Parathyroid adenoma (tissue), 2 donors: Measurements from ENCODE around the gene LSM10.

Experiments used
- H2AFZ ChIP-seq: fragments of 300-600 bp; sonication (generic); one replicate; pipeline ENCODE4 v1.7.0; 2017; ENCODE audit warnings: antibody characterized with exemption, mild to moderate bottlenecking
- H3K27ac ChIP-seq: fragments of 300-600 bp; sonication (generic); one replicate; pipeline ENCODE4 v1.7.0; 2017
- H3K27me3 ChIP-seq: fragments of 300-600 bp; sonication (generic); one replicate; pipeline ENCODE4 v1.7.0; 2017; ENCODE audit warnings: low read length; ENCODE audit not compliant: control insufficient read depth, insufficient read depth
- H3K36me3 ChIP-seq: fragments of 300-600 bp; sonication (generic); one replicate; pipeline ENCODE4 v1.7.0; 2017; ENCODE audit warnings: low read length; ENCODE audit not compliant: control insufficient read depth, insufficient read depth
- H3K4me1 ChIP-seq: fragments of 300-600 bp; sonication (generic); one replicate; pipeline ENCODE4 v1.7.0; 2017; ENCODE audit warnings: control low read depth
- H3K4me2 ChIP-seq: fragments of 300-600 bp; sonication (generic); one replicate; pipeline ENCODE4 v1.7.0; 2017; ENCODE audit warnings: low read length
- H3K4me3 ChIP-seq: fragments of 300-600 bp; sonication (generic); one replicate; pipeline ENCODE4 v1.7.0; 2017; ENCODE audit warnings: low read depth, low read length
- H3K79me2 ChIP-seq: fragments of 300-600 bp; sonication (generic); one replicate; pipeline ENCODE4 v1.7.0; 2017; ENCODE audit warnings: control low read depth
- H3K9ac ChIP-seq: fragments of 300-600 bp; sonication (generic); one replicate; pipeline ENCODE4 v1.7.0; 2017; ENCODE audit warnings: mild to moderate bottlenecking
- H3K9me3 ChIP-seq: fragments of 300-600 bp; sonication (generic); one replicate; pipeline ENCODE4 v1.7.0; 2017; ENCODE audit warnings: low read length; ENCODE audit not compliant: control insufficient read depth
- CTCF ChIP-seq: fragments of 300-600 bp; sonication (generic); IDR thresholded peaks from one replicate; pipeline ENCODE4 v1.7.0; 2017; ENCODE audit warnings: antibody characterized with exemption, mild to moderate bottlenecking
- donor health status: primary hyperparathyroidism.

LSM10 gene

DNA sequence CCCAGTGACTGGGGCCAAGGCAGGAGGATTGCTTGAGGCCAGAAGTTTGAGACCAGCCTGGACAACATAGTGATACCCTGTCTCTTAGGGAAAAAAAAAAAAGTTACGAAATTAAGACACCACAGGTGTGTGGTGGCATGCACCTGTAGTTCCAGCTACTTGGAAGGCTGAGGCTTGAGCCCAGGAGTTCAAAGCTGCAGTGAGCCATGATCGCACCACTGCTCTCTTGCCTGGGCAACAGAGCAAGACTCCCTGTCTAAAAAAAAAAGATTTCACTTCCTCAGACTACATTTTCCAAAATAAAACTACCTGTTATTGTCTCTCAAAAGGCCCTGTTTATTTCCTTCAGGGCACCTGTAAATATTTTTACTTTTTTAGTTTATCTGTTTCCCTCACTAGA lies 7.3 kb downstream of the LSM10 start:
- H3K4me3 ChIP-seq: no peak overlapping the region

GRCh38 chr1:36389999-36390398 lies 7.7 kb downstream of the LSM10 start:
- TF ChIP-seq CTCF: no peak
- no peak overlapping the region for H3K27ac ChIP-seq
- peaks cover 14% of the 10 kb centered on the region for H3K4me1 ChIP-seq
- H2AFZ ChIP-seq: no peak overlapping the region
- no peaks in the 10 kb centered on the region for H3K36me3 ChIP-seq
- no peaks in the 10 kb centered on the region for H3K27me3 ChIP-seq
- H3K9ac ChIP-seq: no peak overlapping the region
- no peaks in the 10 kb centered on the region for H3K9me3 ChIP-seq
- H3K4me3 ChIP-seq: no peak overlapping the region
- H3K79me2 ChIP-seq: no peaks in the 10 kb centered on the region
- H3K4me2 ChIP-seq: no peak overlapping the region

More for the DNA sequence above, 7.3 kb downstream of the LSM10 start:
- H3K27ac ChIP-seq: no peak overlapping the region
- no peaks in the 10 kb centered on the region for H3K79me2 ChIP-seq
- no peak overlapping the region for H3K4me2 ChIP-seq
- H2AFZ ChIP-seq: no peak overlapping the region
- no peaks in the 10 kb centered on the region for H3K27me3 ChIP-seq
- H3K4me1 ChIP-seq: peaks cover 14% of the 10 kb centered on the region
- no peak overlapping the region for H3K9ac ChIP-seq
- TF ChIP-seq CTCF: no peak
- H3K9me3 ChIP-seq: no peaks in the 10 kb centered on the region
- H3K36me3 ChIP-seq: no peaks in the 10 kb centered on the region

GRCh38 chr1:36389261-36389660 lies 8.4 kb downstream of the LSM10 start:
- no peak for TF ChIP-seq CTCF
- no peaks in the 10 kb centered on the region for H3K9me3 ChIP-seq
- H3K4me1 ChIP-seq: peaks cover 14% of the 10 kb centered on the region
- no peak overlapping the region for H3K4me3 ChIP-seq
- H3K9ac ChIP-seq: no peak overlapping the region
- no peak overlapping the region for H3K4me2 ChIP-seq
- no peak overlapping the region for H2AFZ ChIP-seq
- H3K79me2 ChIP-seq: peaks cover 3% of the 10 kb centered on the region
- H3K27me3 ChIP-seq: no peaks in the 10 kb centered on the region
- H3K36me3 ChIP-seq: no peaks in the 10 kb centered on the region
- H3K27ac ChIP-seq: no peak overlapping the region

GRCh38 chr1:36387141-36387949 lies 10.4 kb downstream of the LSM10 start:
- Histone ChIP-seq H2AFZ (peak overlapping the region; percentile 86), H3K36me3 (no peaks in the 10 kb centered on the region), H3K4me1 (peaks cover 14% of the 10 kb centered on the region), H3K9ac (no peak overlapping the region), H3K9me3 (no peaks in the 10 kb centered on the region), H3K4me3 (no peak overlapping the region), H3K27ac (peak overlapping the region; percentile 96), H3K4me2 (peak overlapping the region; percentile 99), H3K79me2 (peaks cover 9% of the 10 kb centered on the region), H3K27me3 (no peaks in the 10 kb centered on the region)
- no peak for TF ChIP-seq CTCF
